GM12874 (cell line): ENCODE measurements around the gene IPO13.

Experiments
- TF ChIP-seq, protein P1 (sequence below): IDR thresholded peaks from 2 replicates; pipeline ENCODE4 v1.5.1; 2011; ENCODE audit warnings: low read depth, mild to moderate bottlenecking, control low read depth, low read length, moderate library complexity; ENCODE audit not compliant: insufficient read depth

Gene IPO13

DNA sequence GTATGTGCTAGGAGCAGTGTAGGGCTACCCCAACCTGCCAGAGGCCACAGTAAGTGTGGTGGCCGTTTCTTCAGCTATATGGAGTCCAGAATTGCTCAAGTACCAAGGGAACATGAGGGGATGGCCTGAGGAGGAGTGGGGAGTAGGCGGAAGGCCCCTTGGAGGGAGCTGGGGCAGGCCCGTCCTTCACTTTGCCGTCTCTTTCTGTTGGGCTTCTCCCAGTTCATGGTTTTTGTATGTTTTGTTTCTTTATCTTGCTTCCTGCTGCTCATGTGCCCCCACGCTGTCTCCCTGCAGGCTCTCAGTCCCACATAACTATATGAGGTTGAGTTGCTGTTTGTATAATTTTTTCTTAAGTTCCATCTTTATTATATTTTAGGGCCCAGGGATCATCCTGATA is 17.1 kb downstream of the IPO13 start:
- TF ChIP-seq, protein P1, sequence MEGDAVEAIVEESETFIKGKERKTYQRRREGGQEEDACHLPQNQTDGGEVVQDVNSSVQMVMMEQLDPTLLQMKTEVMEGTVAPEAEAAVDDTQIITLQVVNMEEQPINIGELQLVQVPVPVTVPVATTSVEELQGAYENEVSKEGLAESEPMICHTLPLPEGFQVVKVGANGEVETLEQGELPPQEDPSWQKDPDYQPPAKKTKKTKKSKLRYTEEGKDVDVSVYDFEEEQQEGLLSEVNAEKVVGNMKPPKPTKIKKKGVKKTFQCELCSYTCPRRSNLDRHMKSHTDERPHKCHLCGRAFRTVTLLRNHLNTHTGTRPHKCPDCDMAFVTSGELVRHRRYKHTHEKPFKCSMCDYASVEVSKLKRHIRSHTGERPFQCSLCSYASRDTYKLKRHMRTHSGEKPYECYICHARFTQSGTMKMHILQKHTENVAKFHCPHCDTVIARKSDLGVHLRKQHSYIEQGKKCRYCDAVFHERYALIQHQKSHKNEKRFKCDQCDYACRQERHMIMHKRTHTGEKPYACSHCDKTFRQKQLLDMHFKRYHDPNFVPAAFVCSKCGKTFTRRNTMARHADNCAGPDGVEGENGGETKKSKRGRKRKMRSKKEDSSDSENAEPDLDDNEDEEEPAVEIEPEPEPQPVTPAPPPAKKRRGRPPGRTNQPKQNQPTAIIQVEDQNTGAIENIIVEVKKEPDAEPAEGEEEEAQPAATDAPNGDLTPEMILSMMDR, result no peak

DNA sequence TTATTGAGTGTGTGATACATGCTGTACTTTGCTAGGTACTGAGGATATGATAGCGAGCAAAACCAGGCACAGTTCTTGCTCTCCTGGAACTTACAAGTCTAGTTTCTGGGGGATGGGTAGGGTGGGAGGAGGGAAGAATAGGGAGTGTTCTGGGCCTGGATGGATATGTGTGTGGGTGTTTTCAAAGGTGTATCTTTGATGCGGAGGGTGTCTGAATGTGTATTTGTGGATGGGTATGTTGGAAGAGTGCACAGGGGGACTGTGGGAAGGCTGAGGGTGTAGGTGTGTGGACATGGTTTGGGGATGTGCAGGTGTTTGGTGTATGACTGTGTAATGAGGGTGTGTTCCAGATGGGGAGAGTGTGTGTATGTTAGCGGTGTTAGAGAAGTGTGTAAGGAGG is 18.6 kb downstream of the IPO13 start:
- TF ChIP-seq, protein P1, result no peak

DNA sequence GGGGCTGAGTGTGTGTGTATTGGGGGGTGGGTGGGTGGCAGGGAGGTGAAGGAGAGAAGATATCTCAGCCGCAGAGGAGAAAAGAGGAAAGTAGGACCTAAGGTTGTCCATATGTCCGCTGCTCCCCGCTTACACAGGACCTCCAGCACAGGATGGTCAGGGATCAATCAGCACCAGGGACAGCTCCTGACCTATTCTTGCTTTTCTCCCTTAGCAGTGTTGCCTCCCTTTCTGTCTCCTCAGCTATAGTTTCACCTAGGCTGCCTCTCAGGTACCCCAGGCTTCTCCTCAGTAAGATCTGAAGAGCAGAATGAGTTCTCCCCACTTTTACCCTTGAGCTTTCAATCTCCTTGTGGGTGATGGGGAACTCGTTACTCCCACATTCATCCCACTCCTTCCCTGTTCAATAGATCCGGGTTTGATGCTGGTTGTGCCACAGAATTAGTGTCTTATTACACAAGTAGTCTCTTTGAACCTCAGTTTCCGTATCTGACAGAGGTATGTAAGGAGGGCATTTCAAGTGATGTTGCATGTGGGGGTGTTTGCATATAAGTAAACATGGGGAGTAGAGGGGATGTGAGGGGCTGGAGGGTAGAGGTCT is 21.7 kb downstream of the IPO13 start:
- TF ChIP-seq, protein P1, result no peak

DNA sequence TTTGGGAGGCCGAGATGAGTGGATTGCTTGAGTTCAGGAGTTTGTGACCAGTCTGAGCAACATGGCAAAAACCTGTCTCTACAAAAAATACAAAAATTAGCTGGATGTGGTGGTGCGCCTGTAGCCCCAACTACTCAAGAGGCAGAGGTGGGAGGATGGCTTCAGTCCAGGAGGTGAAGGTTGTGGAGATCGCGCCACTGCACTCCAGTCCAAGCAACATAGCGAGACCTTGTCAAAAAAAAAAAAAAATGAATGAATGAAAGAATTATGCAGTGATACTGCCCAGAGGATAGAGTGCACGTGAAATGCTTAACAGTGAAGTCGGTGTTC is 22.6 kb downstream of the IPO13 start:
- TF ChIP-seq, protein P1, result no peak

DNA sequence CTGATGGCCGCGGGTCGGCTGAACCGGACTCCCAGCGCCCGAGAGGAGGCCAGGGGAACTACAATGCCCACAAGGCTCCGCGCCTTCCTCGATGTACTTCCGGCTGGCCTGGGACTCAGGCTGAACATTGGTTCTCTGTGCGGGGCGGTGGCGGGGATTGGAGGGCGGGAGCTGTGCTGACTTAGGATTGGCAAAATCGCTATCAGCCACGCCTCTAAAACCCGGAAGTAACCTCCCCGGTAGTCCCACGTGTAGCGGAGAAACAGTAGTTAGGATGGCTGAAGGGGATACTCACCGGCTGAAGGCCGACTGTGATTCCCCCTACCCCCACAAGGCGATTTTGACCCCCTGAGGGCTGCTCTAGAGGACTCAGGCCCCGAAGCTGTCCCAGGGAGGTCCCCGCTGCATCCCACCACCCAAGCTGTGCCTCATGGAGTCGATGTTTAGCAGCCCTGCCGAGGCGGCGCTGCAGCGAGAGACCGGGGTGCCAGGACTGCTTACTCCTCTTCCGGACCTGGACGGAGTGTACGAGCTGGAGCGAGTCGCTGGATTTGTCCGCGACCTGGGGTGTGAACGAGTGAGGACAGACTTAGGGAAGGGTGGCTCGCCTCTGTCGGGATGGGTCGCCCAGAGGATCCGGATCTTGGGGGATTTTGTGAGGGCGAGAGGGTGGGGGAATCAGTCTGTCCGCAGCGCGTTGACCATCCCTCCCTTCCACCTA is 23.2 kb downstream of the IPO13 start, which contains the start of gene DPH2:
Gene DPH2, plus strand, starts transcription at position 265 of the 721 bp plus-strand sequence. Its CDS starts 166 bp downstream, at position 431.
- TF ChIP-seq, protein P1, result no peak

DNA sequence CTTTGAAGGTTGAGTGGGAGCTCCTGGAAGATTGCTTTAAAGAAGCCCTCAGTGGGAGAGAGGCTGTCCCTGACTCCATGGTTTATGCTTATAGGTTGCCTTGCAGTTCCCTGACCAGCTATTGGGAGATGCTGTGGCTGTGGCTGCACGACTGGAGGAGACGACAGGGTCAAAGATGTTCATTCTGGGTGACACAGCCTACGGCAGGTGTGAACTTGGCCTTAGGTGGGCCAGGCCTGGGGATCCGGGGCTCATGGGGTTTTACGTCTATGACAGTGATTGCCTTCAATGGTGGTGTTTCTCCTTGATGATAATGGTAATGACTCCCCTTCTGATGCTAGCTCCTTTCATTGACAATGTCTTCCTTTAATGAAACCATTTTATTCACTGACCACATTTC is 23.8 kb downstream of the IPO13 start:
- TF ChIP-seq, protein P1, result no peak

DNA sequence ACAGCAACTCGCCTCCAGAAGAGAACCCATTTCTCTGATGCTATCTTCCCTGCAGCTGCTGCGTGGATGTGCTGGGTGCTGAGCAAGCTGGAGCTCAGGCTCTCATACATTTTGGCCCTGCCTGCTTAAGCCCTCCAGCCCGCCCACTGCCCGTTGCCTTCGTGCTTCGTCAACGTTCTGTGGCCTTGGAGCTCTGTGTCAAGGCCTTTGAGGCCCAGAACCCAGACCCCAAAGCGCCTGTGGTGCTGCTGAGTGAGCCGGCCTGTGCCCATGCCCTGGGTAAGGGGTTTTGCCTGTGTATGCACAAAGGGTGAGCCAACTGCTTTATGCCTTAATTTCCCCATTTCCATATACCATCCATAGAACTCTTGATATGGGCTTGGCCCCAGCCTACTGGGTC is 24.2 kb downstream of the IPO13 start:
- TF ChIP-seq, protein P1, result no peak
